Stimulated activated naive CD8-positive, alpha-beta T cell treated with anti-CD3 and anti-CD28 coated beads, Interleukin-15, amount 100 ng/mL, for 72 hours (primary cell): ENCODE data around the gene SELENOF.
"Not testable (repeated sequence)": the region's sequence is repeated elsewhere in the genome, so short reads cannot be mapped to it uniquely, and the experiment has no call there.

Experiments
- ATAC-seq: fragments of 150-1000 bp; cut with Tn5 transposase; 2 replicates; pipeline ENCODE4 v1.10.0; 2021; ENCODE audit warnings: mild to moderate bottlenecking, moderate library complexity
- DNase-seq, 2 donors: peaks; one replicate each; pipeline ENCODE4 v3.0.0; 2021 to 2022
- H3K27ac Mint-ChIP-seq, 2 donors: one replicate each; pipeline ENCODE4 v1.8.0; 2022; ENCODE audit warnings: mild to moderate bottlenecking in 2 of 2, mixed read lengths in 2 of 2, moderate library complexity in 2 of 2
- H3K27me3 Mint-ChIP-seq: one replicate; pipeline ENCODE4 v1.8.0; 2022; ENCODE audit warnings: mixed read lengths
- H3K4me1 Mint-ChIP-seq: one replicate; pipeline ENCODE4 v1.8.0; 2022; ENCODE audit warnings: mild to moderate bottlenecking, mixed read lengths
- H3K4me3 Mint-ChIP-seq, 2 donors: one replicate each; pipeline ENCODE4 v1.8.0; 2022; ENCODE audit warnings: mild to moderate bottlenecking in 2 of 2, mixed read lengths in 2 of 2, moderate library complexity in 1 of 2
- H3K9me3 Mint-ChIP-seq, 2 donors: one replicate each; pipeline ENCODE4 v1.8.0; 2022; ENCODE audit warnings: mixed read lengths in 2 of 2

Gene SELENOF

GRCh38 chr1:86933051-86933450 lies 19.1 kb upstream of the SELENOF start:
- H3K9me3 Mint-ChIP-seq = no peaks in the 10 kb centered on the region
- ATAC-seq = no peak
- H3K27ac Mint-ChIP-seq = no peak overlapping the region
- no peak overlapping the region for H3K4me3 Mint-ChIP-seq
- DNase-seq = no peak
- H3K4me1 Mint-ChIP-seq = peaks cover 17% of the 10 kb centered on the region
- no peaks in the 10 kb centered on the region for H3K27me3 Mint-ChIP-seq

- Mint-ChIP-seq H3K27me3 (no peaks in the 10 kb centered on the region), H3K9me3 (peaks cover 11 to 22% of the 10 kb centered on the region in 2 donors), H3K4me3 (no peak overlapping the region), H3K4me1 (peaks cover 16% of the 10 kb centered on the region), H3K27ac (no peak overlapping the region)
- DNase-seq (no peak), ATAC-seq (no peak)
Observed at GRCh38 chr1:86928819-86929218, 14.9 kb upstream of the SELENOF start.

GRCh38 chr1:86926883-86927282 lies 13.0 kb upstream of the SELENOF start:
- no peak overlapping the region for H3K27ac Mint-ChIP-seq
- no peak overlapping the region for H3K4me3 Mint-ChIP-seq
- no peak for ATAC-seq
- DNase-seq = no peak
- peaks cover 19 to 27% of the 10 kb centered on the region in 2 donors for H3K9me3 Mint-ChIP-seq
- H3K27me3 Mint-ChIP-seq = no peaks in the 10 kb centered on the region
- H3K4me1 Mint-ChIP-seq = peaks cover 8% of the 10 kb centered on the region

- Mint-ChIP-seq H3K4me1 (peaks cover 8% of the 10 kb centered on the region), H3K27ac (no peak overlapping the region), H3K27me3 (no peaks in the 10 kb centered on the region), H3K9me3 (peaks cover 19 to 27% of the 10 kb centered on the region in 2 donors), H3K4me3 (no peak overlapping the region)
- ATAC-seq (no peak), DNase-seq (no peak)
Observed at GRCh38 chr1:86925742-86926141, 11.8 kb upstream of the SELENOF start.

- H3K27me3 Mint-ChIP-seq = no peaks in the 10 kb centered on the region
- ATAC-seq = no peak
Observed at GRCh38 chr1:86924324-86924960, 10.5 kb upstream of the SELENOF start.

GRCh38 chr1:86922445-86922844 lies 8.5 kb upstream of the SELENOF start:
- ATAC-seq (no peak), DNase-seq (no peak)
- Mint-ChIP-seq H3K4me1 (peaks cover 12% of the 10 kb centered on the region), H3K9me3 (peaks cover 19 to 27% of the 10 kb centered on the region in 2 donors), H3K27me3 (no peaks in the 10 kb centered on the region), H3K4me3 (no peak overlapping the region), H3K27ac (no peak overlapping the region)

More at GRCh38 chr1:86924324-86924960, 10.5 kb upstream of the SELENOF start:
- Mint-ChIP-seq H3K4me1 (peaks cover 8% of the 10 kb centered on the region), H3K9me3 (peaks cover 19 to 27% of the 10 kb centered on the region in 2 donors), H3K4me3 (no peak overlapping the region), H3K27ac (no peak overlapping the region)
- DNase-seq = no peak

GRCh38 chr1:86916752-86917151 lies 2.8 kb upstream of the SELENOF start:
- Mint-ChIP-seq H3K9me3 (no peaks in the 10 kb centered on the region), H3K4me3 (peak overlapping the region in 1 of 2 donors; percentile 12), H3K4me1 (peaks cover 27% of the 10 kb centered on the region), H3K27me3 (no peaks in the 10 kb centered on the region), H3K27ac (no peak overlapping the region)
- ATAC-seq (no peak), DNase-seq (no peak)

GRCh38 chr1:86915737-86916235 lies 1.9 kb upstream of the SELENOF start:
- Mint-ChIP-seq H3K4me1 (peaks cover 37% of the 10 kb centered on the region), H3K27ac (no peak overlapping the region), H3K27me3 (no peaks in the 10 kb centered on the region)

GRCh38 chr1:86914998-86915736 lies 1.2 kb upstream of the SELENOF start:
- DNase-seq (peak; percentile 56), ATAC-seq (peak; percentile 31)
- Mint-ChIP-seq H3K27ac (no peak overlapping the region), H3K4me1 (peaks cover 42% of the 10 kb centered on the region), H3K9me3 (no peaks in the 10 kb centered on the region), H3K27me3 (no peaks in the 10 kb centered on the region), H3K4me3 (no peak overlapping the region)

More at GRCh38 chr1:86915737-86916235, 1.9 kb upstream of the SELENOF start:
- Mint-ChIP-seq H3K9me3 (no peaks in the 10 kb centered on the region), H3K4me3 (no peak overlapping the region)
- ATAC-seq = no peak
- no peak for DNase-seq

GRCh38 chr1:86914601-86914997 lies 673 bp upstream of the SELENOF start, which contains the start of gene HS2ST1:
Gene HS2ST1, plus strand, starts transcription at chr1:86914635.
- no peak within 1 kb of the TSS for H3K4me3 Mint-ChIP-seq
- H3K27ac Mint-ChIP-seq = no peak within 1 kb of the TSS
- H3K4me1 Mint-ChIP-seq = peaks cover 48% of the 10 kb centered on the region
- no peaks in the 10 kb centered on the region for H3K27me3 Mint-ChIP-seq
- ATAC-seq (no peak), DNase-seq (no peak)
- H3K9me3 Mint-ChIP-seq = no peaks in the 10 kb centered on the region

GRCh38 chr1:86913399-86913895 lies 479 bp downstream of the SELENOF start:
- Mint-ChIP-seq H3K27me3 (no peaks in the 10 kb centered on the region), H3K4me3 (no peak overlapping the region), H3K27ac (no peak overlapping the region), H3K4me1 (peaks cover 59% of the 10 kb centered on the region), H3K9me3 (no peaks in the 10 kb centered on the region)
- ATAC-seq (no peak), DNase-seq (peak; percentile 13 to 19)

- H3K9me3 Mint-ChIP-seq = no peaks in the 10 kb centered on the region
- DNase-seq (no peak), ATAC-seq (no peak)
- no peak overlapping the region for H3K4me3 Mint-ChIP-seq
- H3K27me3 Mint-ChIP-seq = no peaks in the 10 kb centered on the region
- H3K27ac Mint-ChIP-seq = peak overlapping the region in 1 of 2 donors; percentile 47
- H3K4me1 Mint-ChIP-seq = peaks cover 60% of the 10 kb centered on the region
Observed at GRCh38 chr1:86912281-86912900, 1.5 kb downstream of the SELENOF start.

- DNase-seq (no peak), ATAC-seq (no peak)
- Mint-ChIP-seq H3K27me3 (no peaks in the 10 kb centered on the region), H3K4me3 (no peak overlapping the region), H3K27ac (no peak overlapping the region), H3K9me3 (no peaks in the 10 kb centered on the region), H3K4me1 (peaks cover 33% of the 10 kb centered on the region)
Observed at GRCh38 chr1:86906419-86906818, 7.5 kb downstream of the SELENOF start.

GRCh38 chr1:86905875-86906274 lies 8.1 kb downstream of the SELENOF start:
- Mint-ChIP-seq H3K27me3 (no peaks in the 10 kb centered on the region), H3K4me1 (peaks cover 28% of the 10 kb centered on the region), H3K9me3 (no peaks in the 10 kb centered on the region), H3K4me3 (no peak overlapping the region), H3K27ac (no peak overlapping the region)
- DNase-seq (no peak), ATAC-seq (no peak)

- not testable (repeated sequence) for ATAC-seq, H3K4me3 Mint-ChIP-seq, H3K27ac Mint-ChIP-seq, H3K9me3 Mint-ChIP-seq, H3K27me3 Mint-ChIP-seq, DNase-seq
- peaks cover 14% of the 10 kb centered on the region for H3K4me1 Mint-ChIP-seq
Observed at GRCh38 chr1:86899401-86899800, 14.5 kb downstream of the SELENOF start.

GRCh38 chr1:86888327-86888726 lies 25.6 kb downstream of the SELENOF start:
- H3K27ac Mint-ChIP-seq = no peak overlapping the region
- H3K4me3 Mint-ChIP-seq = no peak overlapping the region
- ATAC-seq (no peak), DNase-seq (no peak)
- H3K9me3 Mint-ChIP-seq = no peaks in the 10 kb centered on the region
- peaks cover 15% of the 10 kb centered on the region for H3K4me1 Mint-ChIP-seq
- no peaks in the 10 kb centered on the region for H3K27me3 Mint-ChIP-seq
